ENCODE measurements around the gene LRIG2. TPM values are rescaled to one million over a fixed set of nuclear protein-coding genes. Genes with fewer than 3 reads are reported as not detected.
"Not testable (repeated sequence)": the region's sequence is repeated elsewhere in the genome, so short reads cannot be mapped to it uniquely, and the experiment has no call there.

LRIG2 gene
- total RNA-seq, 4 donors from 2014 or later = 7.9 to 86.1 (median 22.0) TPM

- no peak for TF ChIP-seq POLR2A (IDR thresholded peaks at IDR 0.05)
- no peak for TF ChIP-seq POLR2AphosphoS5 (IDR thresholded peaks at IDR 0.05)
- Histone ChIP-seq H3K9me3 (no peaks in the 10 kb centered on the region), H3K4me3 (no peak overlapping the region), H3K36me3 (no peaks in the 10 kb centered on the region), H3K4me1 (peaks cover 11% of the 10 kb centered on the region), H3K27me3 (no peaks in the 10 kb centered on the region), H3K27ac (no peak overlapping the region)
- DNase-seq (ENCODE audit: low spot score in 2 of 2) = no peak
- 93% methylated on average over 1 of the region's 1 CpG for WGBS
These were observed 31.3 kb upstream of the LRIG2 start for GRCh38 chr1:113041569-113042284.

GRCh38 chr1:113042285-113043143 is 30.5 kb upstream of the LRIG2 start:
- Histone ChIP-seq H3K27ac (no peak overlapping the region), H3K4me1 (peaks cover 11% of the 10 kb centered on the region), H3K36me3 (no peaks in the 10 kb centered on the region), H3K27me3 (no peaks in the 10 kb centered on the region), H3K4me3 (no peak overlapping the region), H3K9me3 (no peaks in the 10 kb centered on the region)
- TF ChIP-seq EP300 (IDR thresholded peaks at IDR 0.05) = no peak
- TF ChIP-seq CTCF (IDR thresholded peaks at IDR 0.05) = peak; percentile 17 to 51
- TF ChIP-seq POLR2A (IDR thresholded peaks at IDR 0.05) = no peak
- no peak for TF ChIP-seq POLR2AphosphoS5 (IDR thresholded peaks at IDR 0.05)
- peak; percentile 74 to 82 for DNase-seq (ENCODE audit: low spot score in 2 of 2)
- 21% methylated on average over 11 of the region's 11 CpGs for WGBS

GRCh38 chr1:113043144-113043488 is 29.9 kb upstream of the LRIG2 start:
- not testable (repeated sequence) for H3K27ac ChIP-seq; H3K27me3 ChIP-seq; H3K4me3 ChIP-seq; DNase-seq (ENCODE audit: low spot score in 2 of 2); H3K36me3 ChIP-seq; H3K9me3 ChIP-seq
- WGBS = 50% methylated on average over 12 of the region's 12 CpGs
- H3K4me1 ChIP-seq = peaks cover 11% of the 10 kb centered on the region

GRCh38 chr1:113046569-113046968 is 26.4 kb upstream of the LRIG2 start:
- H3K27me3 ChIP-seq = no peaks in the 10 kb centered on the region
- H3K9me3 ChIP-seq = no peaks in the 10 kb centered on the region
- H3K4me3 ChIP-seq = no peak overlapping the region
- 68% methylated on average over 4 of the region's 4 CpGs for WGBS
- no peaks in the 10 kb centered on the region for H3K36me3 ChIP-seq
- no peak for TF ChIP-seq CTCF (IDR thresholded peaks at IDR 0.05)
- no peak for TF ChIP-seq EP300 (IDR thresholded peaks at IDR 0.05)
- no peak for TF ChIP-seq POLR2AphosphoS5 (IDR thresholded peaks at IDR 0.05)
- TF ChIP-seq POLR2A (IDR thresholded peaks at IDR 0.05) = no peak
- no peak overlapping the region for H3K27ac ChIP-seq
- H3K4me1 ChIP-seq = peaks cover 11% of the 10 kb centered on the region
- DNase-seq (ENCODE audit: low spot score in 2 of 2) = no peak

GRCh38 chr1:113048064-113048463 is 24.9 kb upstream of the LRIG2 start:
- Histone ChIP-seq H3K27me3 (no peaks in the 10 kb centered on the region), H3K4me3 (no peak overlapping the region), H3K9me3 (no peaks in the 10 kb centered on the region), H3K36me3 (no peaks in the 10 kb centered on the region), H3K4me1 (peaks cover 3% of the 10 kb centered on the region), H3K27ac (no peak overlapping the region)
- WGBS = 90% methylated on average over 3 of the region's 3 CpGs
- no peak for DNase-seq (ENCODE audit: low spot score in 2 of 2)
- TF ChIP-seq POLR2AphosphoS5 (IDR thresholded peaks at IDR 0.05) = no peak
- no peak for TF ChIP-seq EP300 (IDR thresholded peaks at IDR 0.05)
- no peak for TF ChIP-seq POLR2A (IDR thresholded peaks at IDR 0.05)
- TF ChIP-seq CTCF (IDR thresholded peaks at IDR 0.05) = no peak

- no peak for TF ChIP-seq EP300 (IDR thresholded peaks at IDR 0.05)
- no peak for TF ChIP-seq POLR2A (IDR thresholded peaks at IDR 0.05)
- TF ChIP-seq POLR2AphosphoS5 (IDR thresholded peaks at IDR 0.05) = no peak
- TF ChIP-seq CTCF (IDR thresholded peaks at IDR 0.05) = no peak
- 84% methylated on average over 12 of the region's 12 CpGs for WGBS
These were observed 19.5 kb upstream of the LRIG2 start for GRCh38 chr1:113053344-113054126.

More at GRCh38 chr1:113053344-113054126, 19.5 kb upstream of the LRIG2 start:
- Histone ChIP-seq H3K27ac (no peak overlapping the region), H3K4me1 (no peaks in the 10 kb centered on the region), H3K27me3 (no peaks in the 10 kb centered on the region), H3K9me3 (no peaks in the 10 kb centered on the region), H3K36me3 (no peaks in the 10 kb centered on the region), H3K4me3 (no peak overlapping the region)
- no peak for DNase-seq (ENCODE audit: low spot score in 2 of 2)
